ENCODE data around the gene DLG1. TPM values are rescaled to one million over a fixed set of nuclear protein-coding genes. Genes with fewer than 3 reads are reported as not detected.

DLG1 gene
- total RNA-seq, 1 experiment from 2014 or later, result 90.2 TPM

GRCh38 chr3:197139586-197139985 is 158.8 kb downstream of the DLG1 start:
- Histone ChIP-seq H3K27me3 (ENCODE audit: control insufficient read depth, insufficient read depth, low read length) (no peaks in the 10 kb centered on the region), H3K4me3 (ENCODE audit: low read depth in 2 of 2, low read length in 2 of 2) (no peak overlapping the region), H3K4me1 (ENCODE audit: control insufficient read depth, insufficient read depth, low read length) (no peaks in the 10 kb centered on the region), H3K36me3 (ENCODE audit: control insufficient read depth, insufficient read depth, low read length) (peaks cover 10% of the 10 kb centered on the region; the same call in 1 of the 2 replicates), H3K27ac (ENCODE audit: low read length) (no peak overlapping the region), H3K9me3 (ENCODE audit: control insufficient read depth, insufficient read depth, low read depth, low read length) (no peaks in the 10 kb centered on the region)
- ChIA-PET CTCF (no interaction called here), POLR2A (interaction anchor here (0.5 kb wide), 1 partner anchor 135 kb away, joined by 3 read pairs; no protein-coding TSS in a partner anchor)
- no peak for ATAC-seq
- no TSS peak for BruUV-seq (replicated peaks)
- TF ChIP-seq CTCF (IDR thresholded peaks at IDR 0.05), result no peak
- no peak for TF ChIP-seq REST (IDR thresholded peaks at IDR 0.05; ENCODE audit: insufficient read depth in 1 of 2, low read depth in 2 of 2, low read length in 1 of 2)
- no peak for TF ChIP-seq SIN3A (IDR thresholded peaks at IDR 0.05; ENCODE audit: borderline replicate concordance, insufficient read depth, low read depth, low read length)
- TF ChIP-seq TCF7L2 (IDR thresholded peaks at IDR 0.05; ENCODE audit: low read depth, low read length), result no peak
- TF ChIP-seq POLR2AphosphoS5 (IDR thresholded peaks at IDR 0.05; ENCODE audit: low read depth, low read length), result no peak
- intact Hi-C loops (cut with micrococcal nuclease; ENCODE audit: unreplicated experiment) (no loop called here), in situ Hi-C loops (cut with HindIII; ENCODE audit: low pct_unique_long_range_greater_than_20kb, low sequenced_read_pairs) (no loop called here)
- DNase-seq (ENCODE audit: low read depth, low spot score), result no peak

GRCh38 chr3:197137751-197138150 is 160.7 kb downstream of the DLG1 start:
- H3K27ac ChIP-seq (ENCODE audit: low read length), result no peak overlapping the region
- peaks cover 10% of the 10 kb centered on the region; the same call in 1 of the 2 replicates for H3K36me3 ChIP-seq (ENCODE audit: control insufficient read depth, insufficient read depth, low read length)
- CTCF ChIA-PET, result no interaction called here
- BruUV-seq (replicated peaks), result no TSS peak
- TF ChIP-seq REST (IDR thresholded peaks at IDR 0.05; ENCODE audit: insufficient read depth in 1 of 2, low read depth in 2 of 2, low read length in 1 of 2) (no peak), POLR2AphosphoS5 (IDR thresholded peaks at IDR 0.05; ENCODE audit: low read depth, low read length) (no peak), TCF7L2 (IDR thresholded peaks at IDR 0.05; ENCODE audit: low read depth, low read length) (no peak), CTCF (IDR thresholded peaks at IDR 0.05) (no peak), SIN3A (IDR thresholded peaks at IDR 0.05; ENCODE audit: borderline replicate concordance, insufficient read depth, low read depth, low read length) (no peak)
- H3K9me3 ChIP-seq (ENCODE audit: control insufficient read depth, insufficient read depth, low read depth, low read length), result no peaks in the 10 kb centered on the region
- no peak overlapping the region for H3K4me3 ChIP-seq (ENCODE audit: low read depth in 2 of 2, low read length in 2 of 2)
- no peaks in the 10 kb centered on the region for H3K4me1 ChIP-seq (ENCODE audit: control insufficient read depth, insufficient read depth, low read length)
- POLR2A ChIA-PET, result no interaction called here
- intact Hi-C loops (cut with micrococcal nuclease; ENCODE audit: unreplicated experiment) (no loop called here), in situ Hi-C loops (cut with HindIII; ENCODE audit: low pct_unique_long_range_greater_than_20kb, low sequenced_read_pairs) (no loop called here)
- DNase-seq (ENCODE audit: low read depth, low spot score) (no peak), ATAC-seq (no peak)
- no peaks in the 10 kb centered on the region for H3K27me3 ChIP-seq (ENCODE audit: control insufficient read depth, insufficient read depth, low read length)
